ENCODE measurements around the gene ARMC7.

The ARMC7 gene

GRCh38 chr17:75078284-75079022 lies 31.3 kb upstream of the ARMC7 start:
- peak; percentile 28 for DNase-seq

GRCh38 chr17:75079023-75079373 lies 30.8 kb upstream of the ARMC7 start:
- no peak for DNase-seq

- no peak for DNase-seq
These were observed 27.9 kb upstream of the ARMC7 start for GRCh38 chr17:75081611-75082540.

- no peak for DNase-seq
These were observed 27.1 kb upstream of the ARMC7 start for GRCh38 chr17:75082683-75083082.

GRCh38 chr17:75084039-75084660 lies 25.6 kb upstream of the ARMC7 start:
- no peak for DNase-seq

- no peak for DNase-seq
These were observed 23.1 kb upstream of the ARMC7 start for GRCh38 chr17:75086496-75087181.

GRCh38 chr17:75087182-75087557 lies 22.6 kb upstream of the ARMC7 start:
- no peak for DNase-seq

GRCh38 chr17:75087558-75088453 lies 22.0 kb upstream of the ARMC7 start, which contains the start of gene SLC16A5:
Gene SLC16A5 (plus strand): TSS chr17:75087954. CDS start chr17:75093637, 5,683 bp downstream.
- peak; percentile 79 for DNase-seq

GRCh38 chr17:75088465-75089417 lies 21.0 kb upstream of the ARMC7 start:
- peak; percentile 38 for DNase-seq

- DNase-seq, result no peak
These were observed 18.6 kb upstream of the ARMC7 start for GRCh38 chr17:75090871-75091854.

GRCh38 chr17:75091855-75092327 lies 17.9 kb upstream of the ARMC7 start:
- DNase-seq, result no peak

GRCh38 chr17:75093548-75094158 lies 16.1 kb upstream of the ARMC7 start:
- no peak for DNase-seq

- no peak for DNase-seq
These were observed 14.8 kb upstream of the ARMC7 start for GRCh38 chr17:75094871-75095399.

- peak; percentile 89 for DNase-seq
These were observed 13.6 kb upstream of the ARMC7 start for GRCh38 chr17:75096082-75096625.

- DNase-seq, result no peak
These were observed 11.9 kb upstream of the ARMC7 start for GRCh38 chr17:75097865-75098264.

GRCh38 chr17:75098861-75099260 lies 10.9 kb upstream of the ARMC7 start:
- DNase-seq, result no peak

- no peak for DNase-seq
These were observed 9.7 kb upstream of the ARMC7 start for GRCh38 chr17:75099881-75100595.
